ENCODE measurements around the gene ADCY9. TPM values are rescaled to one million over a fixed set of nuclear protein-coding genes. Genes with fewer than 3 reads are reported as not detected.

ADCY9 gene
- polyA plus RNA-seq, 3 donors from 2014 or later, result 1.1 to 1.5 (median 1.4) TPM

DNA sequence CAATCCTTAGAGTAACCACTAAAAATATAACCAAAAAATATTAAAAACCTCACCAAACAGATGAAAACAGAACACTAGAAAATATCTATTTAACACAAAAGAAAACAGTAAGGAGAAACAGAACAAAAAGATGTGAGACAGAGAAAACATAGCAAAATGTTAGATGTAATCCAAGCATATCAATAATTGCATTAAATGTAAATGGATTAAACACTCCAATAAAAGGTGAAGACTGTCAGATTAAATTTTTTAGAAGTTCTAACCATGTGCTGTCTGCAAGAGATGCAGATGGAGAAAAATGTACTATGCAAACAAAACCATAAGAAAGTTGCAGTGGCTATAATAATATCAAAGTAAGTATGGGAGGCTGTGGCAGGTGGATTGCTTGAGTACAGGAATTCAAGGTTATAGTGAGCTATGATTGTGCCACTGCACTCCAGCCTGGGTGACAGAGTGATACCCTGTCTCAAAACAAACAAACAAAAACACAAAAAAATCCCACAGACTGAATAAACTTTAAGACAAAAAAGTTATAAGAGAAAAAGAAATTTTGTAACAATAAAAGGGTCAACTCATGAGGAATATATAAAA lies 53.9 kb downstream of the ADCY9 start:
- Mint-ChIP-seq H3K27ac (peak overlapping the region in 5 of 6 donors; percentile 39 to 85 (median 51)), H3K4me3 (no peak overlapping the region), H3K4me1 (peaks cover 63 to 67% of the 10 kb centered on the region in 2 donors), H3K36me3 (peaks cover 26 to 33% (median 33%) of the 10 kb centered on the region in 3 donors), H3K27me3 (ENCODE audit: low read depth in 3 of 3) (peaks cover 0 to 9% (median 3%) of the 10 kb centered on the region in 3 donors), H3K9me3 (peaks cover 14 to 34% (median 23%) of the 10 kb centered on the region in 6 donors)
- DNase-seq, result no peak

DNA sequence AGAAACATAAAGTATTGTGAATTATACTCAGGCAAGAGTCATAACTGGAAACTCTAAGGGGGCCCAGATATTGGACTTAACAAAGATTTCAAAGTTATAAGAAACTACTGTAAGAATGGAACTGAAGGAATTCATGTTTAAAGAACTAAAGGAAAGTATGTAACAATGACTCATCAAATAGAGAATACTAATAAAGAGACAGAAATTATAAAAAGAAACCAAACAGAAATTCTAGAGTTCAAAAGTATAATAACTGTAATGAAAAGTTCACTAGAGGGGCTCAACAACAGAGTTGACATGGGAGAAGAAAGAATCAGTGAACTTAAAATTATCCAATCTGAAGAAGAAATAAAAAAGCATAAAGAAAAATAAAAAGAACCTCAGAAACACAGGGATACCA lies 55.4 kb downstream of the ADCY9 start:
- DNase-seq, result no peak
- peak overlapping the region; percentile 89 to 97 (median 94) for H3K27ac Mint-ChIP-seq
- peak overlapping the region in 3 of 5 donors; percentile 7 to 69 (median 60) for H3K4me3 Mint-ChIP-seq
- peaks cover 26 to 33% (median 33%) of the 10 kb centered on the region in 3 donors for H3K36me3 Mint-ChIP-seq
- peaks cover 63 to 73% of the 10 kb centered on the region in 2 donors for H3K4me1 Mint-ChIP-seq
- H3K9me3 Mint-ChIP-seq, result peaks cover 14 to 34% (median 23%) of the 10 kb centered on the region in 6 donors
- peaks cover 0 to 9% (median 3%) of the 10 kb centered on the region in 3 donors for H3K27me3 Mint-ChIP-seq (ENCODE audit: low read depth in 3 of 3)

DNA sequence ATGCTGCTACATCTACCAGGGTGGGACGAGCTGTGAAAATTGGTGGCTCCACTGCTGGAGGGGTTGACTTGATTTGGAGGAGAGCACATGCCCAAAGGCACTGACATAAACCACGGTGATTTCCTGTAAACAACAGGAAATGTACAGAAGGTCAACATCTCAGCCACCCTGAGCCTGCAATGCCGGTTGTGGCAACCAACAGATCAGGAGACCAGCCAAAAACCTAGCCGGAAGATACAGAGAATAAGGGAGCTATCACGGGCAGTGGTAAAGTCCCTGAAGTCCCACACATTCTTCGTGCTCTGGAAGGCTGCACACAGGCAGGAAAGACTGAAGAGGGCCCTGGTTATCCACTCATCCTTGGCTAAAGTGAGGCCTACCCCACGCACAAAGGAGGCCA lies 56.2 kb downstream of the ADCY9 start:
- Mint-ChIP-seq H3K4me1 (peaks cover 59 to 73% of the 10 kb centered on the region in 2 donors), H3K36me3 (peaks cover 26 to 33% (median 33%) of the 10 kb centered on the region in 3 donors), H3K4me3 (peak overlapping the region; percentile 38 to 72 (median 69)), H3K27me3 (ENCODE audit: low read depth in 3 of 3) (peaks cover 0 to 9% (median 3%) of the 10 kb centered on the region in 3 donors), H3K9me3 (peaks cover 14 to 34% (median 23%) of the 10 kb centered on the region in 6 donors), H3K27ac (peak overlapping the region; percentile 89 to 97 (median 94))
- DNase-seq, result peak; percentile 69 to 86 (median 73)

DNA sequence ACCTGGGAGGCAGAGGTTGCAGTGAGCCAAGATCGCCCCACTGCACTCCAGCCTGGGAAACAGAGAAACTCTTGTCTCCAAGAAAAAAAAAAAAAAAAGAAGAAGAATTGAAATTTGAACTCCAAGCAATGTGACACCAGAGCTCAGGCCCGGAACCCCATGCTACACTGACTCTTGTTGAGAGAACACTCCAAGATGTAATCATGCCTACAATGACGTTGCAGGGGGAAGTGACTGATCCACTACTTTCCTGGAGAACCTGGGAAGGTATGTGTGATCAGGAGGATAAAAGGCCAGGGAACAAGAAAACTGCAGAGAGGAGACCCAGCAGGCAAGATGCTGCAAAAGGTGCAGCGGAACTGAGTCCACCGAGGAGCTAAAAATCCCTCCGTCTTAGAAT lies 57.9 kb downstream of the ADCY9 start:
- Mint-ChIP-seq H3K4me3 (peak overlapping the region in 3 of 5 donors; percentile 55 to 71 (median 56)), H3K9me3 (peaks cover 14 to 34% (median 23%) of the 10 kb centered on the region in 6 donors), H3K27ac (peak overlapping the region; percentile 89 to 97 (median 94)), H3K4me1 (peaks cover 62 to 77% of the 10 kb centered on the region in 2 donors), H3K36me3 (peaks cover 26 to 33% (median 28%) of the 10 kb centered on the region in 3 donors), H3K27me3 (ENCODE audit: low read depth in 3 of 3) (peaks cover 0 to 9% (median 3%) of the 10 kb centered on the region in 3 donors)
- DNase-seq, result no peak

DNA sequence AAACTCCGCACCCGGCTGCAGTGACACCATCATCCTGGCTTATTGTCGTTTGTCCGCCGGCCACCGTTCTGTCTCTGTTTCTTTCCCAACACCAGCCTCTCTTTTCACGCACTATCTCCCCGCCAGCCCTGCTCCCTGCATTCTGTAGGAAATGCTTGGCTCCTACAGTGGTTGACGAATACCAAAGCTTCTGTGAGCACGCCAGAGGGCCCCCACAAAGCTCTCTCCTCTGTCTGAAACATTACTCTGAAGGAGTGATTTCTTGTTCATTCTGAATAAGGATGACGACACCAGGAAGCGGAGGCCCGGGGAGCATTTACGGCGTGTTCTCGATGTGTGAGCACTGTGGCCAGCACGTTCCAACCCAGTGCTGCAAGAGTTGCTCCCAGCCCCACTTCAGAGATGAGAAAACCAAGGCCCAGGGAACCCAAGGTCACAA lies 58.8 kb downstream of the ADCY9 start:
- Mint-ChIP-seq H3K4me3 (peak overlapping the region in 3 of 5 donors; percentile 66 to 83 (median 74)), H3K27me3 (ENCODE audit: low read depth in 3 of 3) (peaks cover 0 to 9% (median 3%) of the 10 kb centered on the region in 3 donors), H3K9me3 (peaks cover 13 to 27% (median 20%) of the 10 kb centered on the region in 6 donors), H3K4me1 (peaks cover 62 to 83% of the 10 kb centered on the region in 2 donors), H3K36me3 (peaks cover 19 to 27% (median 22%) of the 10 kb centered on the region in 3 donors), H3K27ac (peak overlapping the region; percentile 21 to 96 (median 92))
- peak in 1 of 3 donors; percentile 31 for DNase-seq

DNA sequence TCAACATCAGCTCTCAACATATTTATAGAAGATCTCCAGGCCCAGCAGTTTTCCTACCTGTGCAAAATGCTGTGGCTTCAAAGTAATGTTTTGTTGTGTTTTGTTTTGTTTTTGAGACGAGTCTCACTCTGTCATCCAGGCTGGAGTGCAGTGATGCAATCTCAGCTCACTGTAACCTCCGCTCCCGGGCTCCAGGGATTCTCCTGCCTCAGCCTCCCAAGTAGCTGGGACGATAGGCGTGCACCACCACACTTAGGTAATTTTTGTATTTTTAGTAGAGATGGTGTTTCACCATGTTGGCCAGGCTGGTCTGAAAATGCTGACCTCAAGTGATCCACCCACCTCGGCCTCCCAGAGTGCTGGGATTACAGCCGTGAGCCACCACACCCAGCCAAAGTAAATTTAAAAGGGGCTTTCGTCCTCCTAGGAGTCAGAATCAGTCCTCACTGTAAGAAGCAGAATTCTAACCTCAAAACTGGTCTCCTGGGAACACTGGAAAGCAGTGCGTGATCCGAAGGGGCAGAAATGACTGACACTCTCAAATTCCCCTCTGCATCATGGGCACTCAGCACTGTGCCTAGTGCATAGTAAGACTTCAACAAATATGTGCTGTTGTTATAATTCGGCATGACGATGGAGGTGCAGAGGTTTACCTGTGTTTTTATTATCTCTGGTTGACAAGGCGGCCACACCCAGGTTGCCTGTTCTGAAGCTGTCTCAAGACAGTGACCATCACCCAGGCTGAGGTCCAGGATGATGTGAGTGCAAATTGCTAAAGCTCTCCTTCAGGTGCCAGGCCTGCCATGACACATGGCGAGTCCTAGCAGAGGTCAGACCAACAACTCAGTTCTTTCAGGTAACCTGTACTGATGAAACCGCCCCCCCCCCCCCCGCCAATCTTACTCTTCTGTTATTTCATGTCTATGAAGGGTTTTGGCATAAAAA lies 59.8 kb downstream of the ADCY9 start:
- H3K4me3 Mint-ChIP-seq, result peak overlapping the region in 1 of 5 donors; percentile 50
- DNase-seq, result no peak
- peaks cover 0 to 9% (median 3%) of the 10 kb centered on the region in 3 donors for H3K27me3 Mint-ChIP-seq (ENCODE audit: low read depth in 3 of 3)
- peaks cover 11 to 17% (median 15%) of the 10 kb centered on the region in 6 donors for H3K9me3 Mint-ChIP-seq
- peak overlapping the region; percentile 45 to 96 (median 80) for H3K27ac Mint-ChIP-seq
- peaks cover 63 to 85% of the 10 kb centered on the region in 2 donors for H3K4me1 Mint-ChIP-seq
- peaks cover 11 to 20% (median 14%) of the 10 kb centered on the region in 3 donors for H3K36me3 Mint-ChIP-seq

DNA sequence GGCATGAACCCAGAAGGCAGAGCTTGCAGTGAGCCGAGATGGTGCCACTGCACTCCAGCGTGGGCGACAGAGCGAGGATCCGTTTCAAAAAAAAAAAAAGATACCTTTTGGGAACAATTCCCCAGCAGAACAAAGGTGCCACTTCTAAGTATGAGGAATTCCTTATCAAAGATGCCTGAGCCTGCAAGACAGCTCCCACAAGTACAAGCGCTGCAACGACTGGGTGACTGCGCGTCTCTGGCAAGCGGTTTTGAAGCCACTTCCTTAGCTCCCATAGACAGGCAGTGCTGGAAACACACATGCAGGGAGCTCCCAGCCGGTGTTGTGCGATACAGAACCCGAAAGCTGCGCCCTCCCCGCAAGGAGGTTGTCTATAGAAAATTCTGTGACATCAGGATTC lies 60.5 kb downstream of the ADCY9 start:
- H3K36me3 Mint-ChIP-seq, result peaks cover 5 to 13% (median 7%) of the 10 kb centered on the region in 3 donors
- no peak overlapping the region for H3K4me3 Mint-ChIP-seq
- H3K4me1 Mint-ChIP-seq, result peaks cover 57 to 79% of the 10 kb centered on the region in 2 donors
- no peak for DNase-seq
- H3K27ac Mint-ChIP-seq, result peak overlapping the region in 4 of 6 donors; percentile 49 to 96 (median 72)
- peaks cover 0 to 7% (median 3%) of the 10 kb centered on the region in 3 donors for H3K27me3 Mint-ChIP-seq (ENCODE audit: low read depth in 3 of 3)
- peaks cover 6 to 10% (median 8%) of the 10 kb centered on the region in 6 donors for H3K9me3 Mint-ChIP-seq

DNA sequence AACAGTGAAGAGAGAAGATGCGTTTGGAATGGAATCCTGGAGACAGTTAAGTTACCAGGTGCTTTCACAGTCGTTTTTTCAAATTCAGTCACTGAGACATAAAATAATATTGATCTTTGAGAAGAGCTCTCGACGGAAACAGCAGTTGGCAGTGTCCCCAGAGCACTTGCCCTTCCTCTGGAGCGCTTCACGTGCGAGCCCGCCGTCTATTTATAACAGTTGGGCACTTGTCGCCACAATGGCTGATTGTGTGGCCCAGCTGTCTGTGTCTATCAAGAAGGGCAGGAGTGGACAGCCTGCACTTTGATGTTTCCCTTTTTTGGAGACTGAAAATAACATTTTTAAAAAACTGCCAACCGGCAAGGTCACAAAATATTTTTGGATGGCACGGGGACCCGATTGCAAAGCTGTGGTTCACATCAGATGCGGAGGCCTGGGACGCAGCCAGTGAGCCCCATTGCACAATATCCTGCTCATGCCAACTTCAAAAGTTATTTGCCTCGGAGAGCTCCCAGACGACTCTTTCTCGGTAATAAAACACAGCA lies 62.9 kb downstream of the ADCY9 start:
- Mint-ChIP-seq H3K27ac (peak overlapping the region; percentile 28 to 86 (median 84)), H3K36me3 (peaks cover 0 to 3% (median 3%) of the 10 kb centered on the region in 3 donors), H3K27me3 (ENCODE audit: low read depth in 3 of 3) (peaks cover 0 to 1% (median 0%) of the 10 kb centered on the region in 3 donors), H3K4me1 (peaks cover 34 to 55% of the 10 kb centered on the region in 2 donors), H3K4me3 (peak overlapping the region; percentile 48 to 75 (median 71)), H3K9me3 (no peaks in the 10 kb centered on the region)
- peak in 2 of 3 donors; percentile 18 to 31 for DNase-seq

DNA sequence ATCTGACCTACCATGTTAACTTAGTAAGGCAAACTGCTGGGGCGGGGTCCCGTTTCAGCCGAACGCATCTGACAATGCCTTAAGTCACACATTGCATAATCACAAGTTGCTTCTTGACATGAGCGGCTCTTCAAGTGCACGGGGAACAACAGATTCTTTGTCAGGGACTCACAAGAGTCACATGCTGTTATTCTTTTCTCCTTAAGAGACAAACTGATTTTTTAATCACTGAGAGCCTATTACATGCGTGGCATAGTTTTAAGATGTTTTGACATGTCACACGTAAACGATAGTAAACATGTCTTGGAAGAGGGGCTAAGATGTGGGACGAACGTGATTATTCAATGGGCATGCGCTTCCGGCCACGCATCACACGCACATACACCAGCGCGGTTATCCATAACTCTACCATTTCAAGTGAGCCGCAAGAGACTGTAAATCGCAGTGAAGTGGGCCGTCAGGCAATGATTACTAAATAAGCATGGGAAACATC lies 63.4 kb downstream of the ADCY9 start:
- DNase-seq, result no peak
- Mint-ChIP-seq H3K27ac (peak overlapping the region; percentile 28 to 86 (median 84)), H3K36me3 (peaks cover 0 to 5% (median 3%) of the 10 kb centered on the region in 3 donors), H3K4me1 (peaks cover 32 to 51% of the 10 kb centered on the region in 2 donors), H3K27me3 (ENCODE audit: low read depth in 3 of 3) (peaks cover 0 to 1% (median 0%) of the 10 kb centered on the region in 3 donors), H3K9me3 (no peaks in the 10 kb centered on the region), H3K4me3 (peak overlapping the region; percentile 48 to 75 (median 55))

DNA sequence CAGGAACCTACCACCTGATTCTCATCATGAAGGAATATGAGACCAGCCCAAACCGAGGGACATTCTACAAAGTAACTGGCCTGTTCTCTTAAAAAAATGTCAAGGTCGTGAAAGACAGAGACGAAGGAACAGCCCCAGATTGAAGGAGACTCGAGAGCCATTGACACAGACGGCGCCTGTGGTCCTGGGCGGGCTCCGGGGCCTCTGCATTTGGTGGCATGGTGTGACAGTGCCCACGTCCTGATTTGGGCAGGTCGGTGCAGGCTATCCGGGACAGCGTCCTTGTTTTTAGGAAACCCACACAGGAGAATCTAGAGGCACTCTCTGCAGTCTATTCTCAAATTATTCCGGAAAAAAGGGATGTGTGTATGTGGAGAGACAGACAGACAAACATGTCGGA lies 64.1 kb downstream of the ADCY9 start:
- Mint-ChIP-seq H3K9me3 (no peaks in the 10 kb centered on the region), H3K36me3 (peaks cover 0 to 5% (median 3%) of the 10 kb centered on the region in 3 donors), H3K27me3 (ENCODE audit: low read depth in 3 of 3) (peaks cover 0 to 1% (median 0%) of the 10 kb centered on the region in 3 donors), H3K27ac (peak overlapping the region in 4 of 6 donors; percentile 38 to 85 (median 63)), H3K4me1 (peaks cover 32 to 44% of the 10 kb centered on the region in 2 donors), H3K4me3 (no peak overlapping the region)
- no peak for DNase-seq

DNA sequence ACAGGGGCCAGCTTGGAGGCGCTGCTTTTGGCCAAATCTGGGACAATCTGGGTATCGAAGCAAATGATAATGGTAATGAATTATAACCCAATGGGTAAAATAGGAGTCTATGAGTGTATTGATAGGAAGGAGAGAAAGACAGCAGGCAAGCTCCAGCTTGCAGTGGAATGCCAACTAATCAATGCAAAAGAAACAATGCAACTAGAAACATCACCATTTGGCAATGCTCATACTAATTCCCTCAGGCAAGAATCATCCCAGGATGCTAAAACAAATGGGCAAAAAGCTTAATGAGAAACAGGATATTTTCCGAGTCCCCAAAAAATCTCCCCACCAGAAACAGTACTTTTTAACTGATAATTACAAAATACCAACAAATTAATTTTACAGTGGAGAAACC lies 64.7 kb downstream of the ADCY9 start:
- H3K27me3 Mint-ChIP-seq (ENCODE audit: low read depth in 3 of 3), result peaks cover 0 to 1% (median 0%) of the 10 kb centered on the region in 3 donors

DNA sequence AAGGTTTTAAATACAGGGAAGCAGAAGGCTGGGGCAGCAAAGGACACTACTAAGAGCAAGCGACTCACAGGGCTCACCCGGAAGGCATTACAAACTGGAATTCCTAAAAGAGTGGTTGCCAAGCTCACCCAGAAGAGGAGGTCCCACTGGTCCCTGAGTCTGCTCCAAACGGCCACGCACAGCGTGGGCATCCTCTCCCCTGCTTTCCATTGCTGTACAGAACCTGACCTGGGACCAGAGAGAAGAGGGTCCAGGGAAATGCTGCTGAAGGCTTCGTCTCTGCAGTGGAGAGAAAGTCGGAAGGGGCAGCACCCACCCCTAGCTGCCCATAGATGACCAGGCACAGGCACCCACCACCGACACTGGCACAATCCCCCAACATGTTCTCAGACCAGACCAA lies 67.2 kb downstream of the ADCY9 start:
- H3K4me1 Mint-ChIP-seq, result peaks cover 31 to 32% of the 10 kb centered on the region in 2 donors
- H3K36me3 Mint-ChIP-seq, result peaks cover 0 to 5% (median 3%) of the 10 kb centered on the region in 3 donors
- peak overlapping the region in 1 of 6 donors; percentile 12 for H3K27ac Mint-ChIP-seq
- H3K27me3 Mint-ChIP-seq (ENCODE audit: low read depth in 3 of 3), result peaks cover 0 to 4% (median 0%) of the 10 kb centered on the region in 3 donors
- DNase-seq, result no peak
- no peaks in the 10 kb centered on the region for H3K9me3 Mint-ChIP-seq
- H3K4me3 Mint-ChIP-seq, result no peak overlapping the region

More for the DNA sequence above, 64.7 kb downstream of the ADCY9 start:
- Mint-ChIP-seq H3K4me3 (no peak overlapping the region), H3K9me3 (no peaks in the 10 kb centered on the region), H3K36me3 (peaks cover 0 to 5% (median 3%) of the 10 kb centered on the region in 3 donors), H3K27ac (peak overlapping the region in 4 of 6 donors; percentile 64 to 85 (median 76)), H3K4me1 (peaks cover 32 to 40% of the 10 kb centered on the region in 2 donors)
- no peak for DNase-seq

DNA sequence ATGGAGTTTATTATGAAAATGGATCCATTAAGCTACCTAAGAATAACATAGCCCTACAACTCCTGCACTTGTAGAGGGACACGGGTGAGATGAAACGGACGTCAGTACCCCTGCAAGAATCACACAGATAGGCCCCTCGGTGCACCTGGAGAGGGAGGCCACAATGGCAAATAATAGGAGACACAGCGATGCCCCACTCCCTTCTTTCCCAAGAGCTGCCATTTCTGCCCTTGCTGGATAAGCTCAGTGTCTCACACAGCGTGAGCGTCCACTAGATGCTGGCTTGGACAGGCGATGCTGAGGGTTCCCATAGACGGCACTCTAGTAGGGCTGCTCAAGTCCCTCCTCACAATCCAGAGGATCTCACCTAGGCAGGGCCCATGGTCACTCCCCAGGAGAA lies 67.8 kb downstream of the ADCY9 start:
- Mint-ChIP-seq H3K4me3 (no peak overlapping the region), H3K4me1 (peaks cover 25 to 26% of the 10 kb centered on the region in 2 donors), H3K27me3 (ENCODE audit: low read depth in 3 of 3) (peaks cover 0 to 4% (median 0%) of the 10 kb centered on the region in 3 donors), H3K36me3 (peaks cover 0 to 5% (median 3%) of the 10 kb centered on the region in 3 donors), H3K9me3 (no peaks in the 10 kb centered on the region), H3K27ac (no peak overlapping the region)
- no peak for DNase-seq

Data from immature natural killer cell (primary cell).